IMR-90 (cell line): ENCODE data around the gene VPS26C.

Experiments used
- POLR2A ChIP-seq: IDR thresholded peaks from 2 replicates; pipeline ENCODE4 v1.6.1; 2012; ENCODE audit warnings: mild to moderate bottlenecking, low read depth, low read length
- RFX5 ChIP-seq: IDR thresholded peaks from 2 replicates; pipeline ENCODE4 v1.8.0; 2012; ENCODE audit warnings: low read depth, mild to moderate bottlenecking, low read length, moderate library complexity
- SMC3 ChIP-seq: fragments of 150-350 bp; IDR thresholded peaks from 2 replicates; pipeline ENCODE4 v1.6.1; 2016; ENCODE audit warnings: low read depth, mild to moderate bottlenecking, antibody characterized with exemption, low read length, moderate library complexity

DNA sequence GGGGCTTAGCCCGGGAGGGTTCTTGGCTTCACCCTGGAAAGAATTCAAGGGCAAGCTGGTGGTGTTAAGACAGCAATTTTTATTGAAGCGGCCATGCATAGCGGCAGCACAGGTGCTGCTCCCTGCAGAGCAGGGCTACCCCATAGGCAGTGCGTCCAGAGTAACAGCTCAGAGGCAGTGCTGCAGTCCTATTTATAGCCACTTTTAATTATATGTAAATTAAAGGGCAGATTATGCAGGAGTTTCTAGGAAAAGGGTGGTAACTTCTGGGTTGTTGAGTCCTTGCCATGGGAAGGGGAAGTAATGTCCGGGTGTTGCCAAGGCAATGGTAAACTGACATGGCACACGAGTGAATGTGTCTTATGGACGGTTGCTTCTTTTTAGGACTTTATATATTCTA is 57.0 kb downstream of the VPS26C start:
- TF ChIP-seq RFX5: no peak
- TF ChIP-seq POLR2A: no peak
- TF ChIP-seq SMC3: no peak
